HCT116 (cell line): ENCODE results near the gene DPP10.

Experiments used
- CEBPB ChIP-seq: IDR thresholded peaks from 2 replicates; pipeline ENCODE4 v1.6.1; 2012; ENCODE audit warnings: low read depth
- EGR1 ChIP-seq: IDR thresholded peaks from 2 replicates; pipeline ENCODE4 v1.6.1; 2012; ENCODE audit warnings: low read depth
- EZH2 ChIP-seq: fragments of 200-600 bp; sonication (generic); IDR thresholded peaks from 2 replicates; pipeline ENCODE4 v1.6.1; 2017; ENCODE audit warnings: antibody characterized with exemption, mixed run types
- EZH2phosphoT487 ChIP-seq: fragments of 200-600 bp; IDR thresholded peaks from 2 replicates; pipeline ENCODE4 v1.6.1; 2018; ENCODE audit warnings: antibody characterized with exemption, borderline replicate concordance
- FOSL1 ChIP-seq: IDR thresholded peaks from 2 replicates; pipeline ENCODE4 v1.6.1; 2012; ENCODE audit warnings: low read depth
- POLR2A ChIP-seq: IDR thresholded peaks from 2 replicates; pipeline ENCODE4 v1.7.0; 2011; ENCODE audit warnings: borderline replicate concordance; ENCODE audit not compliant: insufficient read depth, insufficient read length; ENCODE audit errors: extremely low read depth
- POLR2AphosphoS5 ChIP-seq: IDR thresholded peaks from 2 replicates; pipeline ENCODE4 v1.6.1; 2011; ENCODE audit warnings: mild to moderate bottlenecking, low read depth, low read length, moderate library complexity
- RAD21 ChIP-seq: IDR thresholded peaks from 2 replicates; pipeline ENCODE4 v1.6.1; 2012; ENCODE audit warnings: low read depth, mild to moderate bottlenecking
- SRF ChIP-seq: IDR thresholded peaks from 2 replicates; pipeline ENCODE4 v1.6.1; 2012; ENCODE audit warnings: low read depth
- ZFX ChIP-seq: fragments of 450-650 bp; IDR thresholded peaks from 2 replicates; pipeline ENCODE4 v1.6.1; 2017
- TF ChIP-seq, protein P1 (sequence below), 3 experiments: fragments of 200-600 bp in 1 of 3; sonication (generic) in 1 of 3; IDR thresholded peaks in 2 of 3; conservative IDR thresholded peaks in 1 of 3; 2 replicates each; pipeline ENCODE4 v1.5.1; 2012 to 2017; ENCODE audit warnings: low read depth in 2 of 3, low read length in 2 of 3, antibody characterized with exemption in 1 of 3, borderline replicate concordance in 1 of 3, control low read depth in 1 of 3, mild to moderate bottlenecking in 1 of 3, mixed read lengths in 1 of 3, mixed run types in 1 of 3, moderate library complexity in 1 of 3; ENCODE audit not compliant: insufficient read depth in 1 of 3
- TF ChIP-seq, protein P2 (sequence below): IDR thresholded peaks from 2 replicates; pipeline ENCODE4 v1.6.1; 2011; ENCODE audit warnings: mild to moderate bottlenecking, low read length, moderate library complexity; ENCODE audit not compliant: insufficient replicate concordance; ENCODE audit errors: extremely low read depth
- TF ChIP-seq, protein P3 (sequence below): IDR thresholded peaks from 2 replicates; pipeline ENCODE4 v1.6.1; 2012; ENCODE audit warnings: low read depth

DNA sequence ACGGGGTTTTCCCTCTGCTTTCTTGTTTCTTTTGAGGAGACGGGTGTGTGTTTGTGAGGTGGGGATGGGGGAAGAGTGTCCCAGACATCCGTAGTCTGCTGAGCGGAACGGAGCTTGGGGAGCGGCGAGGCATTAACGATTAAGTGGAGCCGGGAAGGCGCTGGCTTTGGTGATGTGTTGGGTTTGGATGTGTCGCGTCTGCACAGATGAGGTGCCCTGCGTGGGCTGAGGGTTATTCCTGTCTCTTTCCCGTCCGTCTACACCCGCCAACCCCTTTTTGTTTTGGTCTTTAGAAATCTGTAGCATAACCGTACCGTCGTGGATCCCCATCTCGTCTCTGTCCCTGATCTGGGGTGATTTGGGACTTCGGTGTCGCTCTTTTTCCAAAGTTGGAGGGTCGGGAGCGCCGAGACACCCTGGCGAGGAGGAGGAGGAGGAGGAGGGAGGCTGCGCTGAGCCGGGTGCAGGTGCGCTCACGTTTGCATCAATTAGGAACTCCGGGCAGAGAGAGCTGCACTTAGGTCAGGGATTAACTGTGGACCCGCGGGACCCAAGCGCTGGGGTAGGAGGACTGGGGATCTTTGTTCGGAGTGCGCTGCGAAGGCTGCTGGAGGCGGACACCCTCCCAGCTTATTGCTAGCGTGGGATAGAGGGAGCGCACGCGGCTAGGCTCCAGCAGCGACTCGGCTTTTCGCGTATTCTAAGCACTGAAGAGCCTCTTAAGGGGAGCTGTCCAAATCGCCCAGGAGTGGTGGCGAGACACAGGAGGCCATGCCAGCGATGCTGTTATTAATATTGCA, 720.3 kb downstream of the DPP10 start:
- TF ChIP-seq POLR2AphosphoS5 (no peak), POLR2A (no peak), EZH2 (no peak), ZFX (no peak), RAD21 (no peak), EGR1 (no peak), EZH2phosphoT487 (no peak), CEBPB (no peak), SRF (no peak), FOSL1 (no peak)
- TF ChIP-seq, protein P1, sequence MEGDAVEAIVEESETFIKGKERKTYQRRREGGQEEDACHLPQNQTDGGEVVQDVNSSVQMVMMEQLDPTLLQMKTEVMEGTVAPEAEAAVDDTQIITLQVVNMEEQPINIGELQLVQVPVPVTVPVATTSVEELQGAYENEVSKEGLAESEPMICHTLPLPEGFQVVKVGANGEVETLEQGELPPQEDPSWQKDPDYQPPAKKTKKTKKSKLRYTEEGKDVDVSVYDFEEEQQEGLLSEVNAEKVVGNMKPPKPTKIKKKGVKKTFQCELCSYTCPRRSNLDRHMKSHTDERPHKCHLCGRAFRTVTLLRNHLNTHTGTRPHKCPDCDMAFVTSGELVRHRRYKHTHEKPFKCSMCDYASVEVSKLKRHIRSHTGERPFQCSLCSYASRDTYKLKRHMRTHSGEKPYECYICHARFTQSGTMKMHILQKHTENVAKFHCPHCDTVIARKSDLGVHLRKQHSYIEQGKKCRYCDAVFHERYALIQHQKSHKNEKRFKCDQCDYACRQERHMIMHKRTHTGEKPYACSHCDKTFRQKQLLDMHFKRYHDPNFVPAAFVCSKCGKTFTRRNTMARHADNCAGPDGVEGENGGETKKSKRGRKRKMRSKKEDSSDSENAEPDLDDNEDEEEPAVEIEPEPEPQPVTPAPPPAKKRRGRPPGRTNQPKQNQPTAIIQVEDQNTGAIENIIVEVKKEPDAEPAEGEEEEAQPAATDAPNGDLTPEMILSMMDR (IDR thresholded peaks at IDR 0.05 in 2 of 3, conservative IDR thresholded peaks at IDR 0.05 in 1 of 3; ENCODE audit: borderline replicate concordance in 1 of 3, insufficient read depth in 1 of 3, low read depth in 2 of 3, low read length in 2 of 3) = no peak
- TF ChIP-seq, protein P2, sequence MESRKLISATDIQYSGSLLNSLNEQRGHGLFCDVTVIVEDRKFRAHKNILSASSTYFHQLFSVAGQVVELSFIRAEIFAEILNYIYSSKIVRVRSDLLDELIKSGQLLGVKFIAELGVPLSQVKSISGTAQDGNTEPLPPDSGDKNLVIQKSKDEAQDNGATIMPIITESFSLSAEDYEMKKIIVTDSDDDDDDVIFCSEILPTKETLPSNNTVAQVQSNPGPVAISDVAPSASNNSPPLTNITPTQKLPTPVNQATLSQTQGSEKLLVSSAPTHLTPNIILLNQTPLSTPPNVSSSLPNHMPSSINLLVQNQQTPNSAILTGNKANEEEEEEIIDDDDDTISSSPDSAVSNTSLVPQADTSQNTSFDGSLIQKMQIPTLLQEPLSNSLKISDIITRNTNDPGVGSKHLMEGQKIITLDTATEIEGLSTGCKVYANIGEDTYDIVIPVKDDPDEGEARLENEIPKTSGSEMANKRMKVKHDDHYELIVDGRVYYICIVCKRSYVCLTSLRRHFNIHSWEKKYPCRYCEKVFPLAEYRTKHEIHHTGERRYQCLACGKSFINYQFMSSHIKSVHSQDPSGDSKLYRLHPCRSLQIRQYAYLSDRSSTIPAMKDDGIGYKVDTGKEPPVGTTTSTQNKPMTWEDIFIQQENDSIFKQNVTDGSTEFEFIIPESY = no peak
- TF ChIP-seq, protein P3, sequence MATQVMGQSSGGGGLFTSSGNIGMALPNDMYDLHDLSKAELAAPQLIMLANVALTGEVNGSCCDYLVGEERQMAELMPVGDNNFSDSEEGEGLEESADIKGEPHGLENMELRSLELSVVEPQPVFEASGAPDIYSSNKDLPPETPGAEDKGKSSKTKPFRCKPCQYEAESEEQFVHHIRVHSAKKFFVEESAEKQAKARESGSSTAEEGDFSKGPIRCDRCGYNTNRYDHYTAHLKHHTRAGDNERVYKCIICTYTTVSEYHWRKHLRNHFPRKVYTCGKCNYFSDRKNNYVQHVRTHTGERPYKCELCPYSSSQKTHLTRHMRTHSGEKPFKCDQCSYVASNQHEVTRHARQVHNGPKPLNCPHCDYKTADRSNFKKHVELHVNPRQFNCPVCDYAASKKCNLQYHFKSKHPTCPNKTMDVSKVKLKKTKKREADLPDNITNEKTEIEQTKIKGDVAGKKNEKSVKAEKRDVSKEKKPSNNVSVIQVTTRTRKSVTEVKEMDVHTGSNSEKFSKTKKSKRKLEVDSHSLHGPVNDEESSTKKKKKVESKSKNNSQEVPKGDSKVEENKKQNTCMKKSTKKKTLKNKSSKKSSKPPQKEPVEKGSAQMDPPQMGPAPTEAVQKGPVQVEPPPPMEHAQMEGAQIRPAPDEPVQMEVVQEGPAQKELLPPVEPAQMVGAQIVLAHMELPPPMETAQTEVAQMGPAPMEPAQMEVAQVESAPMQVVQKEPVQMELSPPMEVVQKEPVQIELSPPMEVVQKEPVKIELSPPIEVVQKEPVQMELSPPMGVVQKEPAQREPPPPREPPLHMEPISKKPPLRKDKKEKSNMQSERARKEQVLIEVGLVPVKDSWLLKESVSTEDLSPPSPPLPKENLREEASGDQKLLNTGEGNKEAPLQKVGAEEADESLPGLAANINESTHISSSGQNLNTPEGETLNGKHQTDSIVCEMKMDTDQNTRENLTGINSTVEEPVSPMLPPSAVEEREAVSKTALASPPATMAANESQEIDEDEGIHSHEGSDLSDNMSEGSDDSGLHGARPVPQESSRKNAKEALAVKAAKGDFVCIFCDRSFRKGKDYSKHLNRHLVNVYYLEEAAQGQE = no peak
